22Rv1 (cell line): ENCODE data around the gene OR13C8.

ENCODE experiments used
- ZFX ChIP-seq: fragments of 450-650 bp; IDR thresholded peaks from 2 replicates; pipeline ENCODE4 v1.6.1; 2017; ENCODE audit warnings: antibody characterized with exemption, borderline replicate concordance
- TF ChIP-seq, protein P1 (sequence below): fragments of 450-650 bp; IDR thresholded peaks from 2 replicates; pipeline ENCODE4 v1.5.1; 2017; ENCODE audit warnings: mild to moderate bottlenecking

DNA sequence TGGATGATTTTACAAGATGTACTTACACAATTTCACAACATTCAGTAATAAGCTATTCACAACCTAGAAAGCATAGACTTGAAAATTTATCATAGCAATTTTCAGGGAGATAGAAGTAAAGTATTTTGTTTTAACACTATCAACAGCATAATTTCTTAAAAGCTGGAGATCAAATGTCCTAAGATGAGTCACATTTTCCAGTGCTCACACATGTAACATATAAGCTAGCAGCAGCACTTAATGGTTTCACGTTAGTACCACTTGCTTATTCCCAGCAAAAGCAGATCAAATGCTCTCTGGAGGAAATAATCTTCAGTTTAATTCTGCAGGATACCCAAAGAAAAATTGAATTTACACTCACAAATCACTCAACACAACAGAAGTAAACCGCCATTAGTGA lies 6.5 kb downstream of the OR13C8 start:
- TF ChIP-seq, protein P1, sequence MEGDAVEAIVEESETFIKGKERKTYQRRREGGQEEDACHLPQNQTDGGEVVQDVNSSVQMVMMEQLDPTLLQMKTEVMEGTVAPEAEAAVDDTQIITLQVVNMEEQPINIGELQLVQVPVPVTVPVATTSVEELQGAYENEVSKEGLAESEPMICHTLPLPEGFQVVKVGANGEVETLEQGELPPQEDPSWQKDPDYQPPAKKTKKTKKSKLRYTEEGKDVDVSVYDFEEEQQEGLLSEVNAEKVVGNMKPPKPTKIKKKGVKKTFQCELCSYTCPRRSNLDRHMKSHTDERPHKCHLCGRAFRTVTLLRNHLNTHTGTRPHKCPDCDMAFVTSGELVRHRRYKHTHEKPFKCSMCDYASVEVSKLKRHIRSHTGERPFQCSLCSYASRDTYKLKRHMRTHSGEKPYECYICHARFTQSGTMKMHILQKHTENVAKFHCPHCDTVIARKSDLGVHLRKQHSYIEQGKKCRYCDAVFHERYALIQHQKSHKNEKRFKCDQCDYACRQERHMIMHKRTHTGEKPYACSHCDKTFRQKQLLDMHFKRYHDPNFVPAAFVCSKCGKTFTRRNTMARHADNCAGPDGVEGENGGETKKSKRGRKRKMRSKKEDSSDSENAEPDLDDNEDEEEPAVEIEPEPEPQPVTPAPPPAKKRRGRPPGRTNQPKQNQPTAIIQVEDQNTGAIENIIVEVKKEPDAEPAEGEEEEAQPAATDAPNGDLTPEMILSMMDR, result no peak
- TF ChIP-seq ZFX, result no peak
